PC-9 (cell line): ENCODE results near the gene EQTN. TPM values are rescaled to one million over a fixed set of nuclear protein-coding genes. Genes with fewer than 3 reads are reported as not detected.

Source experiments
- BruUV-seq: library from RNA; stranded (reverse); fragments of 400-500 nt; replicated peaks from 2 replicates; lab custom pipeline; 2021; lab: Mats Ljungman, UMichigan
- CTCF ChIA-PET: fragments of 300-600 bp; sonication (Branson Sonifier 250); formaldehyde crosslinking; loops from one replicate; lab custom pipeline; 2022; ENCODE audit warnings: antibody characterized with exemption; lab: Charles Lee
- POLR2A ChIA-PET: fragments of 300-600 bp; sonication (Branson Sonifier 250); formaldehyde crosslinking; loops from one replicate; lab custom pipeline; 2022; ENCODE audit warnings: antibody characterized with exemption; ENCODE audit not compliant: unreplicated experiment; lab: Charles Lee
- DNase-seq, 2 experiments: peaks; one replicate each; pipeline versions ENCODE4 v3.0.0 to v3.0.0-alpha.2; 2015 to 2022; ENCODE audit warnings: mixed read lengths in 1 of 2
- H2AFZ ChIP-seq: fragments of 200-600 bp; sonication (generic); 2 replicates; pipeline ENCODE4 v1.8.1; 2017; ENCODE audit warnings: antibody characterized with exemption
- H3F3A ChIP-seq: fragments of 200-600 bp; sonication (generic); 2 replicates; pipeline ENCODE4 v1.8.1; 2017; ENCODE audit warnings: antibody characterized with exemption, mild to moderate bottlenecking, low read depth; ENCODE audit not compliant: insufficient read depth
- H3K27ac ChIP-seq: fragments of 200-600 bp; sonication (generic); 2 replicates; pipeline ENCODE4 v1.6.1; 2016; ENCODE audit warnings: mixed run types
- H3K27me3 ChIP-seq: fragments of 200-600 bp; sonication (generic); 2 replicates; pipeline ENCODE4 v1.6.1; 2016; ENCODE audit warnings: low read depth, mixed run types; ENCODE audit not compliant: insufficient read depth
- H3K36me3 ChIP-seq: fragments of 200-600 bp; sonication (generic); 2 replicates; pipeline ENCODE4 v1.6.1; 2016; ENCODE audit warnings: low read depth, mixed run types
- H3K4me1 ChIP-seq: fragments of 200-600 bp; sonication (generic); replicated peaks from 2 replicates; pipeline ENCODE4 v1.6.1; 2016; ENCODE audit warnings: mixed run types; ENCODE audit not compliant: insufficient read depth
- H3K4me2 ChIP-seq: fragments of 200-600 bp; sonication (generic); 2 replicates; pipeline ENCODE4 v1.6.1; 2017; ENCODE audit warnings: mixed run types
- H3K4me3 ChIP-seq: fragments of 200-600 bp; sonication (generic); 2 replicates; pipeline ENCODE4 v1.6.1; 2016; ENCODE audit warnings: mixed run types
- H3K79me2 ChIP-seq: fragments of 200-600 bp; sonication (generic); 2 replicates; pipeline ENCODE4 v1.6.1; 2017; ENCODE audit warnings: low read depth, mixed run types
- H3K9me2 ChIP-seq: fragments of 200-600 bp; sonication (generic); 2 replicates; pipeline ENCODE4 v1.8.1; 2017; ENCODE audit warnings: mild to moderate bottlenecking; ENCODE audit not compliant: insufficient read depth
- H3K9me3 ChIP-seq: fragments of 200-600 bp; sonication (generic); 2 replicates; pipeline ENCODE4 v1.8.1; 2016; ENCODE audit warnings: low read depth; ENCODE audit not compliant: insufficient read depth
- H4K20me1 ChIP-seq: fragments of 200-600 bp; sonication (generic); 2 replicates; pipeline ENCODE4 v1.8.1; 2017; ENCODE audit not compliant: insufficient read depth
- EZH2 ChIP-seq: fragments of 200-600 bp; sonication (generic); IDR thresholded peaks from 2 replicates; pipeline ENCODE4 v1.8.0; 2017; ENCODE audit warnings: antibody characterized with exemption, low read depth
- intact Hi-C: fragments of 100-400 bp; cut with micrococcal nuclease; formaldehyde crosslinking; loops from one replicate; pipeline ENCODE4 v1.10.0; 2022; ENCODE audit not compliant: unreplicated experiment
- total RNA-seq: library from RNA; stranded (reverse); gene quantifications from 2 replicates; pipeline ENCODE4 v1.2.3, GENCODE V29; 2021
- TF ChIP-seq, protein P1 (sequence below): fragments of 200-600 bp; sonication (generic); conservative IDR thresholded peaks from 2 replicates; pipeline ENCODE4 v1.6.1; 2017; ENCODE audit warnings: mixed run types, antibody characterized with exemption, mild to moderate bottlenecking, moderate library complexity

Gene EQTN
- total RNA-seq, 1 experiment from 2014 or later: not detected

DNA sequence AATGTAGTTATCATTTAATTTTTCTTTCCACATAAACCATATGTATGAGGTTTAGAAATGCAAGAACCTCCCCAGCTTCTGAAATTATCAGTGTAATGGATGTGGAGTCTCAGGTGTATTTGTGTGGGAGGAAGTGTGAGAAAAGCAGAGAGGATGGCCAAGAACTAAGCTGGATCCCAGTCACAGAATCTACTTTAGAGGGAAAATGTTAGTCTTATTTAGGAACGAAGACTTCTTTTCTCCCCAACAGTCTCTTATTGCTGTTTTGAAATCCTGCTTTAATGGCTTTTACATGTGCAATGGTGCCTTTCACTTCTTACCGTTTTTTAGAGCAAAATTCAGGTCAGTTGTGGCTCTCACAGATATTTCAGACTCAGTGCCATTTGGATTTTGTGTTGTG lies 3.0 kb downstream of the EQTN start:
- no peaks in the 10 kb centered on the region for H3K36me3 ChIP-seq
- H3K4me3 ChIP-seq: no peak overlapping the region
- H3K4me1 ChIP-seq: no peaks in the 10 kb centered on the region
- H3K9me3 ChIP-seq: no peaks in the 10 kb centered on the region
- H3K27me3 ChIP-seq: no peaks in the 10 kb centered on the region
- ChIA-PET CTCF (no interaction called here), POLR2A (no interaction called here)
- no TSS peak for BruUV-seq
- TF ChIP-seq EZH2: no peak
- TF ChIP-seq, protein P1, sequence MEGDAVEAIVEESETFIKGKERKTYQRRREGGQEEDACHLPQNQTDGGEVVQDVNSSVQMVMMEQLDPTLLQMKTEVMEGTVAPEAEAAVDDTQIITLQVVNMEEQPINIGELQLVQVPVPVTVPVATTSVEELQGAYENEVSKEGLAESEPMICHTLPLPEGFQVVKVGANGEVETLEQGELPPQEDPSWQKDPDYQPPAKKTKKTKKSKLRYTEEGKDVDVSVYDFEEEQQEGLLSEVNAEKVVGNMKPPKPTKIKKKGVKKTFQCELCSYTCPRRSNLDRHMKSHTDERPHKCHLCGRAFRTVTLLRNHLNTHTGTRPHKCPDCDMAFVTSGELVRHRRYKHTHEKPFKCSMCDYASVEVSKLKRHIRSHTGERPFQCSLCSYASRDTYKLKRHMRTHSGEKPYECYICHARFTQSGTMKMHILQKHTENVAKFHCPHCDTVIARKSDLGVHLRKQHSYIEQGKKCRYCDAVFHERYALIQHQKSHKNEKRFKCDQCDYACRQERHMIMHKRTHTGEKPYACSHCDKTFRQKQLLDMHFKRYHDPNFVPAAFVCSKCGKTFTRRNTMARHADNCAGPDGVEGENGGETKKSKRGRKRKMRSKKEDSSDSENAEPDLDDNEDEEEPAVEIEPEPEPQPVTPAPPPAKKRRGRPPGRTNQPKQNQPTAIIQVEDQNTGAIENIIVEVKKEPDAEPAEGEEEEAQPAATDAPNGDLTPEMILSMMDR: no peak
- intact Hi-C loops: no loop called here
- no peak overlapping the region for H3K27ac ChIP-seq
- no peak overlapping the region for H2AFZ ChIP-seq
- H4K20me1 ChIP-seq: no peaks in the 10 kb centered on the region
- no peaks in the 10 kb centered on the region for H3K9me2 ChIP-seq
- no peak overlapping the region for H3K4me2 ChIP-seq
- H3F3A ChIP-seq: no peaks in the 10 kb centered on the region
- DNase-seq: no peak
- H3K79me2 ChIP-seq: no peaks in the 10 kb centered on the region

DNA sequence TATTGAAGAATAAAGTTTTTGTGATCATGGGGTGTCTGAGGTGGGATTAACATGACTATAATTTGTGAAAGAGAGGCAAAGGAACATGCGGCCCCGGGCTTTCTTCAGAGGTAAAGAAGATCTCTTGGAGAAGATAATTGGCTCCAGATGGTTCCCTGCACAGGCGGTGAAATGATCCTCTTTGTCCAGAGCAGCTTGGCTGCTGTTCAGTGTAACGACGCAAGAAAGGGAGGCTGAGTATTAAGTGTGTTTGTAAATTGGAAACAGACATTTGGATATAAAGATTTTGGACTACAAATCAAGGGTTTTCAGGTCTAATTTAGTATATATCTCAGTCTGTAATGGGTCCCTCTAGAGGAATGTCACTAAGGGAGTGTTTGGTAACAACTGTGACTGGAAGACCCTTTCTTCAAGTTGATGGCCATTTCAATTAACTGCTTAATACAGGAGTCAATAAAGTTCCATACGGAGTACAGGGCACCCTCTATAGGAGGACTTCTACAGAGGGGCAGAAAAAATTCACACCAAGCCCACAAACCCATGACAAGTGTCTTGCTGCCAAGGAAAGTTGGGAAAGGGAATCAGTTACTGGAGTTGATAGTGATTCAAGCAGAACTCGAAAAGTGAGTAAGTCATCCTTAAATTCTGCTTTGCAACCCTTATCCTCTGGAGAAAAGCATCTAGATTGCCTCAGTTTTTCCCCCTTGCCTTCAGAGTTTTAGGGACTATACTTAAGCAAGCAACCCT lies 4.1 kb downstream of the EQTN start:
- H3K36me3 ChIP-seq: no peaks in the 10 kb centered on the region
- H3K27ac ChIP-seq: no peak overlapping the region
- H3K4me3 ChIP-seq: no peak overlapping the region
- ChIA-PET POLR2A (no interaction called here), CTCF (no interaction called here)
- no peak overlapping the region for H2AFZ ChIP-seq
- no peaks in the 10 kb centered on the region for H3K4me1 ChIP-seq
- no peak overlapping the region for H3K4me2 ChIP-seq
- no peak for DNase-seq
- no peaks in the 10 kb centered on the region for H4K20me1 ChIP-seq
- no TSS peak for BruUV-seq
- no peak for TF ChIP-seq EZH2
- TF ChIP-seq, protein P1: no peak
- H3F3A ChIP-seq: no peaks in the 10 kb centered on the region
- no peaks in the 10 kb centered on the region for H3K9me2 ChIP-seq
- intact Hi-C loops: no loop called here
- no peaks in the 10 kb centered on the region for H3K9me3 ChIP-seq
- H3K27me3 ChIP-seq: no peaks in the 10 kb centered on the region
- no peaks in the 10 kb centered on the region for H3K79me2 ChIP-seq

DNA sequence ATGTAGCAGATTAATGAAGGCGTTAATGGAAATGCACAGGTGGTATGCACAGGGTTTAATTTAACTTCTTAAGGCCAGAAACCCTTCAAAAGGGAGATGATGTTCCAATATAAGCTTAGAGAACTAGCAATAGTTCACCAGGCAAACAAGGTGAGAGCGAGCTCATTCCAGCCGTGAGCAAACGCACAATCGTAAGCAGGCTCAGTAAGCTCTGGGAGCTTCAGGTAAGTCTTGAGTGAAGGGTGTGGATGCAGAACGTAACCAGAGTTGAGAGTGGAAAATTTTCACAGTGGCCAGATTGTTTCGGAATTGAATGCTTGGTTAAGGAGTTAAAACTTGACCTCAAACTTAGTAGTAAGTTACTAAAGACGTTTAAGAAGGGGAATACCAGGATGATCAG lies 5.7 kb downstream of the EQTN start:
- no peak for DNase-seq
- no peak overlapping the region for H3K4me2 ChIP-seq
- H4K20me1 ChIP-seq: no peaks in the 10 kb centered on the region
- TF ChIP-seq EZH2: no peak
- TF ChIP-seq, protein P1: no peak
- H3K9me3 ChIP-seq: no peaks in the 10 kb centered on the region
- H3K9me2 ChIP-seq: no peaks in the 10 kb centered on the region
- H3K27ac ChIP-seq: no peak overlapping the region
- BruUV-seq: no TSS peak
- H3K4me3 ChIP-seq: no peak overlapping the region
- no peaks in the 10 kb centered on the region for H3K27me3 ChIP-seq
- H3F3A ChIP-seq: no peaks in the 10 kb centered on the region
- intact Hi-C loops: no loop called here
- no peaks in the 10 kb centered on the region for H3K79me2 ChIP-seq
- H3K4me1 ChIP-seq: no peaks in the 10 kb centered on the region
- ChIA-PET POLR2A (no interaction called here), CTCF (no interaction called here)
- no peak overlapping the region for H2AFZ ChIP-seq
- no peaks in the 10 kb centered on the region for H3K36me3 ChIP-seq
